ENCODE data around the gene KRR1. TPM values are rescaled to one million over a fixed set of nuclear protein-coding genes. Genes with fewer than 3 reads are reported as not detected.

Gene KRR1
- total RNA-seq, 1 experiment from 2014 or later: 76.8 TPM

GRCh38 chr12:75477137-75477536 lies 34.3 kb downstream of the KRR1 start:
- intact Hi-C loops (cut with micrococcal nuclease): no loop called here
- Mint-ChIP-seq H3K4me3 (ENCODE audit: unreplicated experiment) (no peak overlapping the region), H3K9me3 (ENCODE audit: unreplicated experiment) (no peaks in the 10 kb centered on the region), H3K36me3 (ENCODE audit: insufficient read depth, unreplicated experiment) (no peaks in the 10 kb centered on the region), H3K4me1 (ENCODE audit: insufficient read depth, unreplicated experiment) (peaks cover 29% of the 10 kb centered on the region), H3K27me3 (ENCODE audit: insufficient read depth, unreplicated experiment) (no peaks in the 10 kb centered on the region), H3K27ac (ENCODE audit: low read depth, unreplicated experiment) (no peak overlapping the region)
- ChIA-PET CTCF (interaction anchor here (1.0 kb wide), 2 partner anchors 8 to 39 kb away, joined by 3 read pairs; no protein-coding TSS in a partner anchor), POLR2A (interaction anchor here (0.7 to 1.2 kb wide), 2 partner anchors 69 to 131 kb away, joined by 3 to 5 read pairs; no protein-coding TSS in a partner anchor)
- no TSS peak for BruUV-seq (replicated peaks)
- TF ChIP-seq CTCF (IDR thresholded peaks at IDR 0.05; ENCODE audit: unreplicated experiment): no peak
- DNase-seq (ENCODE audit: unreplicated experiment): no peak

GRCh38 chr12:75476071-75476470 lies 35.3 kb downstream of the KRR1 start:
- ChIA-PET CTCF (interaction anchor here (1.0 kb wide), 1 partner anchor 9 kb away, joined by 3 read pairs; no protein-coding TSS in a partner anchor), POLR2A (no interaction called here)
- Mint-ChIP-seq H3K27me3 (ENCODE audit: insufficient read depth, unreplicated experiment) (no peaks in the 10 kb centered on the region), H3K36me3 (ENCODE audit: insufficient read depth, unreplicated experiment) (no peaks in the 10 kb centered on the region), H3K4me3 (ENCODE audit: unreplicated experiment) (no peak overlapping the region), H3K27ac (ENCODE audit: low read depth, unreplicated experiment) (no peak overlapping the region), H3K9me3 (ENCODE audit: unreplicated experiment) (no peaks in the 10 kb centered on the region), H3K4me1 (ENCODE audit: insufficient read depth, unreplicated experiment) (peaks cover 18% of the 10 kb centered on the region)
- BruUV-seq (replicated peaks): no TSS peak
- DNase-seq (ENCODE audit: unreplicated experiment): no peak
- no peak for TF ChIP-seq CTCF (IDR thresholded peaks at IDR 0.05; ENCODE audit: unreplicated experiment)
- intact Hi-C loops (cut with micrococcal nuclease): no loop called here

GRCh38 chr12:75474116-75474515 lies 37.3 kb downstream of the KRR1 start:
- CTCF ChIA-PET: interaction anchor here (1.1 to 1.4 kb wide), 2 partner anchors 11 to 15 kb away, joined by 4 to 5 read pairs; no protein-coding TSS in a partner anchor
- no peaks in the 10 kb centered on the region for H3K36me3 Mint-ChIP-seq (ENCODE audit: insufficient read depth, unreplicated experiment)
- no peak overlapping the region for H3K4me3 Mint-ChIP-seq (ENCODE audit: unreplicated experiment)
- no peaks in the 10 kb centered on the region for H3K9me3 Mint-ChIP-seq (ENCODE audit: unreplicated experiment)
- POLR2A ChIA-PET: interaction anchor here (1.2 kb wide), 1 partner anchor 13 kb away, joined by 3 read pairs; no protein-coding TSS in a partner anchor
- no peaks in the 10 kb centered on the region for H3K27me3 Mint-ChIP-seq (ENCODE audit: insufficient read depth, unreplicated experiment)
- no peak overlapping the region for H3K27ac Mint-ChIP-seq (ENCODE audit: low read depth, unreplicated experiment)
- peak; percentile 36 for DNase-seq (ENCODE audit: unreplicated experiment)
- no peak for TF ChIP-seq CTCF (IDR thresholded peaks at IDR 0.05; ENCODE audit: unreplicated experiment)
- no TSS peak for BruUV-seq (replicated peaks)
- intact Hi-C loops (cut with micrococcal nuclease): no loop called here
- peaks cover 6% of the 10 kb centered on the region for H3K4me1 Mint-ChIP-seq (ENCODE audit: insufficient read depth, unreplicated experiment)

DNA sequence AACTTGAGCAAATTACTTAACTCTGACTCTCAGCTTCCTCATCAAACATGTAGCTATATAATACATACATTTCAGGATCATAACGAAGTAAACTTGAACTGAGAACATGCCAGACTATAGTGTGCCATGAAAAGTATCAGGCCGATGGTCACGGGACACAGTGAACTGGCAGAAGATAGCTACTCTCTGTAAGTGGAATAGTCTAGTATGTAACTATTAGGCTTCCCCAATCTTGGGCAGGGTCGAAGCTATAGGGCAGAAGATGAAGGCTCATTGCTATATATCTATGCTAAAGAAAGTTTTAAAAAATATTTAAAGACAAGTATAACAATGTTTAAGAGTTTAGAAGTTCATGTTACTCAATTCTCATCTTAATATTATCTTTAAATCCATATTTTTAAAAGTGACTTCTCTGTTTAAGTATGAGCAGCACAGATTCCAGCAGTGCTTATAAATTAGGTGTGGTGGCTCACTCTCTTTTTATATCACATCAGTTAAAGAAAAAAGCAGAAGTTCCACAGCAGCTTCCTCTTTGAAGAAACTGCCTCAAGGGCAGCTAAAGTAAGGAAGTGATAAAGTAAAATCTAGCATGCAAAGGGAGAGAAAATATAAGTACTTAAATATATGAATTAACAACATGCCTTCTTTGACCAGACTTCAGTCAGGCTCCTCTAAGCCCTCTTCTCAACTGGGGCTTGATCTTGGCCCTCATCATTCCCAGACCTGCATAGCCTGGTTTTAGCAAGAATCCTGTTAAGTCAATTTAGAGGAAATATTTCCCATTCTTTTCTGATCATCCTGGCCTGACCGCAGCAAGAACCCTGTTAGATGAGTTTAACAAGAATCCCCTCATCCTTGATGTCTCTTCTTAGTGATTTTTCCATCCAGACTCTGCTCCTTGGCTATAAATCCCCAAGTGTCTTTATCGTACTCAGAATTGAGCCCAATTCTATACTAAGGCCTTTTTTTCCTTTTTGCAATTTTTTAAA lies 39.2 kb downstream of the KRR1 start:
- H3K27me3 Mint-ChIP-seq (ENCODE audit: insufficient read depth, unreplicated experiment): no peaks in the 10 kb centered on the region
- no peak for DNase-seq (ENCODE audit: unreplicated experiment)
- ChIA-PET POLR2A (interaction anchor here (1.3 kb wide), 1 partner anchor 12 kb away, joined by 3 read pairs; no protein-coding TSS in a partner anchor), CTCF (interaction anchor here (0.7 to 1.7 kb wide), 2 partner anchors 11 to 13 kb away, joined by 3 to 4 read pairs; no protein-coding TSS in a partner anchor)
- no TSS peak for BruUV-seq (replicated peaks)
- H3K36me3 Mint-ChIP-seq (ENCODE audit: insufficient read depth, unreplicated experiment): no peaks in the 10 kb centered on the region
- intact Hi-C loops (cut with micrococcal nuclease): no loop called here
- no peak for TF ChIP-seq CTCF (IDR thresholded peaks at IDR 0.05; ENCODE audit: unreplicated experiment)
- peaks cover 6% of the 10 kb centered on the region for H3K4me1 Mint-ChIP-seq (ENCODE audit: insufficient read depth, unreplicated experiment)
- H3K9me3 Mint-ChIP-seq (ENCODE audit: unreplicated experiment): no peaks in the 10 kb centered on the region
- H3K27ac Mint-ChIP-seq (ENCODE audit: low read depth, unreplicated experiment): no peak overlapping the region
- no peak overlapping the region for H3K4me3 Mint-ChIP-seq (ENCODE audit: unreplicated experiment)
